ENCODE measurements around the gene AMER3.

DNA sequence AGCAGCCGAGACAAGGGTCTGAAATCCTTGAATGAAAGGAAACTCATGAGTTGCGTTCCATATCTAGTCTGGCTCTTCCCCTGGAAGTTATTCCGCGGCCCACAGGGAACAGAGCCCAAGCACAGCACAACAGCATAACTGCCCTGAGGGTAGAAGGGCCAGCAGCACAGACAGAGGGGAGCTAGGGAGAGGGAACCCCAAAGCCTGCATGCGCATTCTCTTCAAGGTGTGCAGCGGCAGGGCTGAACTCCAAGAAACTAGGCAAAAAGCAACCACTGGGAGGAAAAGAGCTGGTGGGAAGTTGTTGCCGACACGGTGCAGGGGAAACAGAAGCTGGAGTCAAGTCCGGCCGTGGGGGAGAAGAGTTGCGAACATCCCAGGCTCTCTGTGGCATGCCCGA, 14.7 kb upstream of the AMER3 start:
- no peak for TF ChIP-seq POLR2A (IDR thresholded peaks at IDR 0.05)
- TF ChIP-seq, protein P1, sequence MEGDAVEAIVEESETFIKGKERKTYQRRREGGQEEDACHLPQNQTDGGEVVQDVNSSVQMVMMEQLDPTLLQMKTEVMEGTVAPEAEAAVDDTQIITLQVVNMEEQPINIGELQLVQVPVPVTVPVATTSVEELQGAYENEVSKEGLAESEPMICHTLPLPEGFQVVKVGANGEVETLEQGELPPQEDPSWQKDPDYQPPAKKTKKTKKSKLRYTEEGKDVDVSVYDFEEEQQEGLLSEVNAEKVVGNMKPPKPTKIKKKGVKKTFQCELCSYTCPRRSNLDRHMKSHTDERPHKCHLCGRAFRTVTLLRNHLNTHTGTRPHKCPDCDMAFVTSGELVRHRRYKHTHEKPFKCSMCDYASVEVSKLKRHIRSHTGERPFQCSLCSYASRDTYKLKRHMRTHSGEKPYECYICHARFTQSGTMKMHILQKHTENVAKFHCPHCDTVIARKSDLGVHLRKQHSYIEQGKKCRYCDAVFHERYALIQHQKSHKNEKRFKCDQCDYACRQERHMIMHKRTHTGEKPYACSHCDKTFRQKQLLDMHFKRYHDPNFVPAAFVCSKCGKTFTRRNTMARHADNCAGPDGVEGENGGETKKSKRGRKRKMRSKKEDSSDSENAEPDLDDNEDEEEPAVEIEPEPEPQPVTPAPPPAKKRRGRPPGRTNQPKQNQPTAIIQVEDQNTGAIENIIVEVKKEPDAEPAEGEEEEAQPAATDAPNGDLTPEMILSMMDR (IDR thresholded peaks at IDR 0.05 in 8 of 11, conservative IDR thresholded peaks at IDR 0.05 in 3 of 11): no peak
- no peak for TF ChIP-seq POLR2AphosphoS5 (IDR thresholded peaks at IDR 0.05)
